HCT116 (cell line): ENCODE measurements around the gene KIFC3.

Source experiments
- ATF3 ChIP-seq: IDR thresholded peaks from 2 replicates; pipeline ENCODE4 v1.6.1; 2012
- CTCF ChIP-seq, 3 experiments: fragments of 200-600 bp in 1 of 3; sonication (generic) in 1 of 3; IDR thresholded peaks in 2 of 3; conservative IDR thresholded peaks in 1 of 3; 2 replicates each; pipeline ENCODE4 v1.5.1; 2012 to 2017; ENCODE audit warnings: low read depth in 2 of 3, low read length in 2 of 3, antibody characterized with exemption in 1 of 3, borderline replicate concordance in 1 of 3, control low read depth in 1 of 3, mild to moderate bottlenecking in 1 of 3, mixed read lengths in 1 of 3, mixed run types in 1 of 3, moderate library complexity in 1 of 3; ENCODE audit not compliant: insufficient read depth in 1 of 3
- EZH2 ChIP-seq: fragments of 200-600 bp; sonication (generic); IDR thresholded peaks from 2 replicates; pipeline ENCODE4 v1.6.1; 2017; ENCODE audit warnings: antibody characterized with exemption, mixed run types
- FOSL1 ChIP-seq: IDR thresholded peaks from 2 replicates; pipeline ENCODE4 v1.6.1; 2012; ENCODE audit warnings: low read depth
- POLR2A ChIP-seq: IDR thresholded peaks from 2 replicates; pipeline ENCODE4 v1.7.0; 2011; ENCODE audit warnings: borderline replicate concordance; ENCODE audit not compliant: insufficient read depth, insufficient read length; ENCODE audit errors: extremely low read depth
- POLR2AphosphoS5 ChIP-seq: IDR thresholded peaks from 2 replicates; pipeline ENCODE4 v1.6.1; 2011; ENCODE audit warnings: mild to moderate bottlenecking, low read depth, low read length, moderate library complexity
- RAD21 ChIP-seq: IDR thresholded peaks from 2 replicates; pipeline ENCODE4 v1.6.1; 2012; ENCODE audit warnings: low read depth, mild to moderate bottlenecking
- REST ChIP-seq: IDR thresholded peaks from 2 replicates; pipeline ENCODE4 v1.6.1; 2012; ENCODE audit warnings: low read depth
- SIN3A ChIP-seq: IDR thresholded peaks from 2 replicates; pipeline ENCODE4 v1.6.1; 2012; ENCODE audit warnings: low read depth
- YY1 ChIP-seq: IDR thresholded peaks from 2 replicates; pipeline ENCODE4 v1.6.1; 2011; ENCODE audit warnings: low read length, low read depth, moderate library complexity, mild to moderate bottlenecking; ENCODE audit not compliant: insufficient replicate concordance; ENCODE audit errors: extremely low read depth
- ZNF274 ChIP-seq: fragments of 200-500 bp; sonication (Bioruptor generic); IDR thresholded peaks from 2 replicates; pipeline ENCODE4 v1.6.1; 2014; ENCODE audit warnings: mild to moderate bottlenecking, low read depth, low read length, inconsistent platforms
- TF ChIP-seq, protein P1 (sequence below): IDR thresholded peaks from 2 replicates; pipeline ENCODE4 v1.6.1; 2012

DNA sequence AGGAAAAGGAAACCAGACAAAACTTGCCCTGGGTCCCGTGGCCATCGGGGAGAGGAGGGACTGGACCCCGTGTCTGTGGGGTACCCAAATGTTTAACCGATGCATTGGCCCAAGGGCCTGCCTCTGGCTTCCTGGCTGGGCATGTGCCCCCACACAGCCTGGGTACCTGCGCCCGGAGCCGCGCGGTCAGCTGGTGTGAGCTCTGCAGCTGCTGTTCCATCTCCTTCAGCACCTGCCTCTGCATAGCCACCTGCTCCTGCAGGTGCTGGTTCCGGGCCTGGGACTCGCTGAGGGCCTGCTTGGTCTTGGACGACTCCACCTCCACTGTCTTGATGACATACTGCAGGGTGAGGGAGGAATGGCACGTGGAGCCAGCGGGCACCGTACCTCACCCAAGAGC, 31.9 kb downstream of the KIFC3 start:
- no peak for TF ChIP-seq POLR2A
- TF ChIP-seq CTCF (IDR thresholded peaks at IDR 0.05 in 2 of 3, conservative IDR thresholded peaks at IDR 0.05 in 1 of 3; ENCODE audit: borderline replicate concordance in 1 of 3, insufficient read depth in 1 of 3, low read depth in 2 of 3, low read length in 2 of 3), result no peak
- TF ChIP-seq FOSL1, result no peak
- no peak for TF ChIP-seq EZH2
- no peak for TF ChIP-seq ZNF274
- TF ChIP-seq RAD21, result no peak
- TF ChIP-seq REST, result no peak
- TF ChIP-seq, protein P1, sequence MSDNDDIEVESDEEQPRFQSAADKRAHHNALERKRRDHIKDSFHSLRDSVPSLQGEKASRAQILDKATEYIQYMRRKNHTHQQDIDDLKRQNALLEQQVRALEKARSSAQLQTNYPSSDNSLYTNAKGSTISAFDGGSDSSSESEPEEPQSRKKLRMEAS, result no peak
- no peak for TF ChIP-seq SIN3A
- no peak for TF ChIP-seq POLR2AphosphoS5
- TF ChIP-seq ATF3, result no peak
- no peak for TF ChIP-seq YY1
